ENCODE results near the gene FER. TPM values are rescaled to one million over a fixed set of nuclear protein-coding genes. Genes with fewer than 3 reads are reported as not detected.

The FER gene
- total and polyA plus RNA-seq, 12 donors = 3.5 to 37.5 (median 27.0) TPM

DNA sequence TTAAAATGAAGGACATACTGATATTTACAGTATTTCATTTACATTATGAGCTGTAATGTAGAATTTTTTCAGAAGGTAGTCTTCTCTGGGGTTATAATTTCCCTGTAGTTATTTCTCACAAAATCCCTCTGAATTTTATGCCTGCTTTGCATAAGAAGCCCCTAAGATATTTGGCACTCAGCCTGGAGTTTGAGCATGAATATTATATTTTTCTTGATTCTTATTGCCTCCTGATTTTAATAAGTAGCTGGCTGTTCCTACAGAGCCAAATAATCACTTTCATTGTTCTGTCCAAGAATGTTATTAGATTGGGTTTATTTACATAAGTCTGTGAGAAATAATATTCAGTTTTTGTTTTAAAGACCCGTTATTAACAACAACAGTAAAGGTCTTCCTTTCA lies 195.0 kb downstream of the FER start:
- intact Hi-C loops (cut with DNase I) = no loop called here
- H3K4me1 ChIP-seq (replicated peaks in 1 of 2) = no peaks in the 10 kb centered on the region
- 67 to 85% (median 74%) methylated on average over 1 of the region's 1 CpG for WGBS, 4 donors
- H3K36me3 ChIP-seq (replicated peaks in 1 of 2) = no peaks in the 10 kb centered on the region
- no peak overlapping the region for H3K27ac ChIP-seq
- no peaks in the 10 kb centered on the region for H3K27me3 ChIP-seq
- no peak for DNase-seq
- H3K4me3 ChIP-seq = no peak overlapping the region
- H3K9me3 ChIP-seq (replicated peaks in 1 of 3) = no peaks in the 10 kb centered on the region
- TF ChIP-seq POLR2A (IDR thresholded peaks at IDR 0.05) = no peak
- TF ChIP-seq, protein P1, sequence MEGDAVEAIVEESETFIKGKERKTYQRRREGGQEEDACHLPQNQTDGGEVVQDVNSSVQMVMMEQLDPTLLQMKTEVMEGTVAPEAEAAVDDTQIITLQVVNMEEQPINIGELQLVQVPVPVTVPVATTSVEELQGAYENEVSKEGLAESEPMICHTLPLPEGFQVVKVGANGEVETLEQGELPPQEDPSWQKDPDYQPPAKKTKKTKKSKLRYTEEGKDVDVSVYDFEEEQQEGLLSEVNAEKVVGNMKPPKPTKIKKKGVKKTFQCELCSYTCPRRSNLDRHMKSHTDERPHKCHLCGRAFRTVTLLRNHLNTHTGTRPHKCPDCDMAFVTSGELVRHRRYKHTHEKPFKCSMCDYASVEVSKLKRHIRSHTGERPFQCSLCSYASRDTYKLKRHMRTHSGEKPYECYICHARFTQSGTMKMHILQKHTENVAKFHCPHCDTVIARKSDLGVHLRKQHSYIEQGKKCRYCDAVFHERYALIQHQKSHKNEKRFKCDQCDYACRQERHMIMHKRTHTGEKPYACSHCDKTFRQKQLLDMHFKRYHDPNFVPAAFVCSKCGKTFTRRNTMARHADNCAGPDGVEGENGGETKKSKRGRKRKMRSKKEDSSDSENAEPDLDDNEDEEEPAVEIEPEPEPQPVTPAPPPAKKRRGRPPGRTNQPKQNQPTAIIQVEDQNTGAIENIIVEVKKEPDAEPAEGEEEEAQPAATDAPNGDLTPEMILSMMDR (IDR thresholded peaks at IDR 0.05) = no peak

DNA sequence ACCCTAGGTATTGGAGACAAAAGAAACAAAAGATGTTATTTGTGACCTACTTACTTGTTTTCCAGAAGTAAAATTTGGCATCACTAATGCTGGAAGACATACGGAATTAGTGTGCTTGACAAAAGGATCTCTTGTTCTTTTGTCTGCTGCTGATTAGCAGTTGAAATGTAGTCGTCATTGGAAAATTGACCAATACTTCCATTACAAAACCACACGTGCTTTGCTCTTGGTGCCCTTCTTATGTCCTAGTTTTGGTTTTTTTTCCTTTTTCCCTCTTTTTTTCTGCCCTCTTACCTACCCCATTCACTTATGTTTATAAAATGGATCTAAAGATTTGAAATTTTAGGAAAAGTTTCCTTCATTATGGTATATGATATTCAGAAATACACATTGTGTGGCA lies 197.4 kb downstream of the FER start:
- Histone ChIP-seq H3K9me3 (replicated peaks in 1 of 3) (peaks cover 0 to 9% (median 0%) of the 10 kb centered on the region in 3 donors), H3K27me3 (no peaks in the 10 kb centered on the region), H3K4me3 (no peak overlapping the region), H3K4me1 (replicated peaks in 1 of 2) (no peaks in the 10 kb centered on the region), H3K36me3 (replicated peaks in 1 of 2) (no peaks in the 10 kb centered on the region), H3K27ac (no peak overlapping the region)
- TF ChIP-seq, protein P1 (IDR thresholded peaks at IDR 0.05) = no peak
- no peak for TF ChIP-seq POLR2A (IDR thresholded peaks at IDR 0.05)
- no peak for DNase-seq
- intact Hi-C loops (cut with DNase I) = no loop called here
- 81 to 87% (median 86%) methylated on average over 3 of the region's 3 CpGs for WGBS, 4 donors

DNA sequence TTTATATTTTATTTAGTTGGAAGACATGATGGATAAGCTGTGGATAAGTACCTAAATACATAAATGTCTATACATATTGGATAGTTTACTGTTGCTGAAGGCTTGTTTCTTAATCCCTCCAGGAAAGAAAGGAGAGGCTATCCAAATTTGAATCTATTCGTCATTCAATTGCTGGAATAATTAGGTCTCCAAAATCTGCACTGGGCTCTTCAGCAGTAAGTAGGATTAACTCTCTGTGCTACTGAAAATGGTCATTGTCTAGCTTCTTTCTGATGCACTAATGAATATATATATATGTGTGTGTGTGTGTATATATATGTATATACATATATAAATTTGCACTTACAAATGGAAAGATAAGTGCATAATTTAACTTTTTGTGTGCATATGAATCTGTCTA lies 198.3 kb downstream of the FER start:
- no peaks in the 10 kb centered on the region for H3K27me3 ChIP-seq
- H3K36me3 ChIP-seq (replicated peaks in 1 of 2) = no peaks in the 10 kb centered on the region
- no peak overlapping the region for H3K4me3 ChIP-seq
- no peak for TF ChIP-seq POLR2A (IDR thresholded peaks at IDR 0.05)
- TF ChIP-seq, protein P1 (IDR thresholded peaks at IDR 0.05) = no peak
- 83 to 96% (median 85%) methylated on average over 1 of the region's 1 CpG for WGBS, 4 donors
- intact Hi-C loops (cut with DNase I) = no loop called here
- H3K9me3 ChIP-seq (replicated peaks in 1 of 3) = peaks cover 0 to 9% (median 0%) of the 10 kb centered on the region in 3 donors
- H3K27ac ChIP-seq = no peak overlapping the region
- DNase-seq = no peak
- H3K4me1 ChIP-seq (replicated peaks in 1 of 2) = no peaks in the 10 kb centered on the region

DNA sequence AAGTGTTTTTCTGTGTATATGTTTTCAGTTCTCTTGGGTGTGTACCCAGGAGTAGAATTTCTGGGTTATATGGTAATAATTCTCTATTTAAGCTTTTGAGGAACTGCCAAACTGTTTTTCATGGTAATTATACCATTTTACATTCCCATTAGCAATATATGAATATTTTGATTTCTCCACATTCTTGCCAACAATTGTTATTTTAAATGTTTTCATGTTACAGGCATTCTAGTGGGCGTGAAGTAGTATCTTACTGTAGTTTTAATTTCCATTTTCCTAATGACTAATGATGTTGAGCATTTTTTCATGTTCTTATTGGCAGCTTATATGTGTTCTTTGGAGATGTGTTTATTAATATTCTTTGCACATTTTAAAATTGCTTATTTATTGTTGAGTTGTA lies 199.5 kb downstream of the FER start:
- DNase-seq = no peak
- TF ChIP-seq POLR2A (IDR thresholded peaks at IDR 0.05) = no peak
- TF ChIP-seq, protein P1 (IDR thresholded peaks at IDR 0.05) = no peak
- Histone ChIP-seq H3K4me1 (replicated peaks in 1 of 2) (no peaks in the 10 kb centered on the region), H3K27me3 (no peaks in the 10 kb centered on the region), H3K9me3 (replicated peaks in 1 of 3) (peaks cover 0 to 9% (median 0%) of the 10 kb centered on the region in 3 donors), H3K4me3 (no peak overlapping the region), H3K27ac (no peak overlapping the region), H3K36me3 (replicated peaks in 1 of 2) (no peaks in the 10 kb centered on the region)
- 92 to 96% (median 94%) methylated on average over 1 of the region's 1 CpG for WGBS, 4 donors
- intact Hi-C loops (cut with DNase I) = no loop called here
